CD4-positive, alpha-beta T cell (primary cell): ENCODE data around the gene LAMA4. TPM values are rescaled to one million over a fixed set of nuclear protein-coding genes. Genes with fewer than 3 reads are reported as not detected.
"Not testable (repeated sequence)": the region's sequence is repeated elsewhere in the genome, so short reads cannot be mapped to it uniquely, and the experiment has no call there.

ENCODE experiments used
- ATAC-seq: fragments of 200-7000 bp; cut with Tn5 transposase; one replicate; pipeline ENCODE4 v1.10.0; 2022; ENCODE audit warnings: mild to moderate bottlenecking; ENCODE audit not compliant: poor library complexity
- CTCF ChIA-PET: fragments of 350-600 bp; sonication (Branson Sonifier 250); formaldehyde crosslinking; loops from one replicate; lab custom pipeline; 2021; ENCODE audit warnings: antibody characterized with exemption, inconsistent platforms; lab: Charles Lee
- POLR2A ChIA-PET: fragments of 350-600 bp; sonication (Branson Sonifier 250); formaldehyde crosslinking; loops from one replicate; lab custom pipeline; 2021; ENCODE audit warnings: antibody characterized with exemption, inconsistent platforms; lab: Charles Lee
- DNase-seq, 14 experiments: peaks; one replicate each; pipeline ENCODE4 v3.0.0-alpha.2; 2013 to 2020; ENCODE audit warnings: mixed read lengths in 2 of 14
- H3K27ac ChIP-seq, 2 donors: one replicate each; pipeline versions ENCODE4 v1.5.1 to v1.7.0; 2013; ENCODE audit warnings: low read length in 2 of 2, low read depth in 1 of 2, mild to moderate bottlenecking in 1 of 2
- H3K27me3 ChIP-seq, 2 experiments: 1 replicate in 1 of 2; 2 replicates in 1 of 2; pipeline versions ENCODE4 v1.6.1 to v1.7.0; 2013; ENCODE audit warnings: low read length in 2 of 2, control low read depth in 1 of 2, mild to moderate bottlenecking in 1 of 2, moderate library complexity in 1 of 2; ENCODE audit not compliant: insufficient read depth in 2 of 2, control insufficient read depth in 1 of 2
- H3K36me3 ChIP-seq: one replicate; pipeline ENCODE4 v1.6.1; 2013; ENCODE audit warnings: low read length, control low read depth; ENCODE audit not compliant: insufficient read depth
- H3K4me1 ChIP-seq: one replicate; pipeline ENCODE4 v1.6.1; 2013; ENCODE audit warnings: low read length, control low read depth; ENCODE audit not compliant: insufficient read depth
- H3K4me3 ChIP-seq: one replicate; pipeline ENCODE4 v1.5.1; 2013; ENCODE audit warnings: mild to moderate bottlenecking, low read length, moderate library complexity
- H3K9me3 ChIP-seq, 2 experiments: 1 replicate in 1 of 2; 2 replicates in 1 of 2; pipeline versions ENCODE4 v1.6.1 to v1.7.0; 2013; ENCODE audit warnings: low read length in 2 of 2, mild to moderate bottlenecking in 2 of 2, control low read depth in 1 of 2, moderate library complexity in 1 of 2; ENCODE audit not compliant: control insufficient read depth in 1 of 2, insufficient read depth in 1 of 2
- H3K27ac Mint-ChIP-seq: one replicate; pipeline ENCODE4 v1.8.0; 2020; ENCODE audit warnings: mixed read lengths
- H3K27me3 Mint-ChIP-seq: one replicate; pipeline ENCODE4 v1.8.0; 2021; ENCODE audit warnings: mixed read lengths
- H3K36me3 Mint-ChIP-seq: one replicate; pipeline ENCODE4 v1.8.0; 2021; ENCODE audit warnings: low read depth, mixed read lengths
- H3K4me1 Mint-ChIP-seq: one replicate; pipeline ENCODE4 v1.8.0; 2021; ENCODE audit warnings: low read depth, mixed read lengths
- H3K4me3 Mint-ChIP-seq: one replicate; pipeline ENCODE4 v1.8.0; 2020; ENCODE audit warnings: mild to moderate bottlenecking, mixed read lengths
- H3K9me3 Mint-ChIP-seq: one replicate; pipeline ENCODE4 v1.8.0; 2020; ENCODE audit warnings: mixed read lengths
- CTCF ChIP-seq: fragments of 200-600 bp; IDR thresholded peaks from one replicate; pipeline ENCODE4 v1.8.0; 2022; ENCODE audit warnings: antibody characterized with exemption, mild to moderate bottlenecking
- intact Hi-C, 2 experiments: fragments of 100-400 bp; cut with DNase I in 1 of 2; cut with micrococcal nuclease in 1 of 2; formaldehyde crosslinking; loops; one replicate each; pipeline versions ENCODE4 v1.15.1 to v1.9.0; 2023 to 2025; cut with DNase I, micrococcal nuclease
- total RNA-seq, 174 experiments: library from RNA in 2 of 174; stranded (reverse) in 2 of 174; gene quantifications; one replicate each; pipeline ENCODE4 v1.2.3 and lab custom pipeline; 2021 to 2026

LAMA4 gene
- total RNA-seq, 2 experiments from 2014 or later = not detected

- no peaks in the 10 kb centered on the region for H3K36me3 Mint-ChIP-seq
- POLR2A ChIA-PET = no interaction called here
- no peak overlapping the region for H3K27ac ChIP-seq
- no peaks in the 10 kb centered on the region for H3K4me1 ChIP-seq
- CTCF ChIA-PET = interaction anchor here (1.2 kb wide), 1 partner anchor 24 kb away, joined by 4 read pairs; no protein-coding TSS in a partner anchor
- peaks cover 3% of the 10 kb centered on the region for H3K9me3 Mint-ChIP-seq
- no peaks in the 10 kb centered on the region for H3K9me3 ChIP-seq
- no peak overlapping the region for H3K4me3 Mint-ChIP-seq
- no peak for DNase-seq
- H3K4me1 Mint-ChIP-seq = no peaks in the 10 kb centered on the region
- H3K27me3 Mint-ChIP-seq = peaks cover 31% of the 10 kb centered on the region
- no peak overlapping the region for H3K27ac Mint-ChIP-seq
- no peaks in the 10 kb centered on the region for H3K36me3 ChIP-seq
- no peak for ATAC-seq
- H3K27me3 ChIP-seq = no peaks in the 10 kb centered on the region
- no peak overlapping the region for H3K4me3 ChIP-seq
- intact Hi-C loops = no loop called here
- no peak for TF ChIP-seq CTCF
These were observed 50.6 kb downstream of the LAMA4 start for GRCh38 chr6:112203577-112204349.

- Mint-ChIP-seq H3K36me3 (no peaks in the 10 kb centered on the region), H3K27ac (no peak overlapping the region), H3K27me3 (peaks cover 39% of the 10 kb centered on the region), H3K9me3 (peaks cover 3% of the 10 kb centered on the region), H3K4me3 (no peak overlapping the region), H3K4me1 (no peaks in the 10 kb centered on the region)
- Histone ChIP-seq H3K4me1 (no peaks in the 10 kb centered on the region), H3K27ac (no peak overlapping the region), H3K36me3 (no peaks in the 10 kb centered on the region), H3K9me3 (no peaks in the 10 kb centered on the region), H3K27me3 (no peaks in the 10 kb centered on the region), H3K4me3 (no peak overlapping the region)
- TF ChIP-seq CTCF = no peak
- DNase-seq (no peak), ATAC-seq (no peak)
- CTCF ChIA-PET = no interaction called here
- intact Hi-C loops = no loop called here
- POLR2A ChIA-PET = no interaction called here
These were observed 51.6 kb downstream of the LAMA4 start for GRCh38 chr6:112202639-112203341.

- H3K4me1 Mint-ChIP-seq, H3K36me3 Mint-ChIP-seq, H3K27me3 ChIP-seq, ATAC-seq, H3K4me3 ChIP-seq, POLR2A ChIA-PET, H3K36me3 ChIP-seq, DNase-seq, intact Hi-C loops, CTCF ChIA-PET, H3K4me1 ChIP-seq, H3K4me3 Mint-ChIP-seq, H3K27ac Mint-ChIP-seq, H3K27ac ChIP-seq, H3K9me3 ChIP-seq, H3K9me3 Mint-ChIP-seq: not testable (repeated sequence)
- peaks cover 33% of the 10 kb centered on the region for H3K27me3 Mint-ChIP-seq
These were observed 54.0 kb downstream of the LAMA4 start for GRCh38 chr6:112200185-112200914.
